ENCODE results near the gene GPD2. TPM values are rescaled to one million over a fixed set of nuclear protein-coding genes. Genes with fewer than 3 reads are reported as not detected.

Gene GPD2
- total and polyA plus RNA-seq, 12 donors: 3.7 to 20.9 (median 14.3) TPM

GRCh38 chr2:156505696-156506095, 69.5 kb downstream of the GPD2 start:
- no peak overlapping the region for H3K27ac ChIP-seq
- peaks cover 0 to 1% (median 0%) of the 10 kb centered on the region in 9 donors for H3K36me3 ChIP-seq
- intact Hi-C loops (cut with DNase I): no loop called here
- no peaks in the 10 kb centered on the region for H3K4me1 ChIP-seq
- ATAC-seq: no peak
- no peaks in the 10 kb centered on the region for H3K27me3 ChIP-seq
- TF ChIP-seq CTCF (IDR thresholded peaks at IDR 0.05): no peak
- H3K4me3 ChIP-seq: no peak overlapping the region
- no peak for DNase-seq
- no peaks in the 10 kb centered on the region for H3K9me3 ChIP-seq

- Histone ChIP-seq H3K9me3 (no peaks in the 10 kb centered on the region), H3K4me3 (no peak overlapping the region), H3K27me3 (no peaks in the 10 kb centered on the region), H3K36me3 (peaks cover 0 to 51% (median 0%) of the 10 kb centered on the region in 9 donors), H3K27ac (no peak overlapping the region), H3K4me1 (no peaks in the 10 kb centered on the region)
- TF ChIP-seq CTCF (IDR thresholded peaks at IDR 0.05): no peak
- WGBS, 2 donors: 88 to 94% methylated on average over 1 of the region's 1 CpG
- intact Hi-C loops (cut with DNase I): no loop called here
- ATAC-seq: no peak
- DNase-seq: no peak
These were observed 74.9 kb downstream of the GPD2 start for GRCh38 chr2:156511122-156511521.

- Histone ChIP-seq H3K27ac (no peak overlapping the region), H3K36me3 (peaks cover 0 to 55% (median 0%) of the 10 kb centered on the region in 9 donors), H3K27me3 (no peaks in the 10 kb centered on the region), H3K4me3 (no peak overlapping the region), H3K4me1 (no peaks in the 10 kb centered on the region), H3K9me3 (no peaks in the 10 kb centered on the region)
- intact Hi-C loops (cut with DNase I): no loop called here
- ATAC-seq: no peak
- TF ChIP-seq CTCF (IDR thresholded peaks at IDR 0.05): no peak
- no peak for DNase-seq
These were observed 75.6 kb downstream of the GPD2 start for GRCh38 chr2:156511803-156512202.

- TF ChIP-seq CTCF (IDR thresholded peaks at IDR 0.05): no peak
- DNase-seq: no peak
- Histone ChIP-seq H3K4me1 (no peaks in the 10 kb centered on the region), H3K27ac (no peak overlapping the region), H3K36me3 (peaks cover 0 to 58% (median 0%) of the 10 kb centered on the region in 9 donors), H3K9me3 (no peaks in the 10 kb centered on the region), H3K4me3 (no peak overlapping the region), H3K27me3 (no peaks in the 10 kb centered on the region)
- ATAC-seq: no peak
- intact Hi-C loops (cut with DNase I): no loop called here
- WGBS, 2 donors: 93 to 94% methylated on average over 2 of the region's 2 CpGs
These were observed 76.3 kb downstream of the GPD2 start for GRCh38 chr2:156512451-156512850.

- Histone ChIP-seq H3K36me3 (peaks cover 0 to 58% (median 0%) of the 10 kb centered on the region in 9 donors), H3K9me3 (no peaks in the 10 kb centered on the region), H3K4me1 (no peaks in the 10 kb centered on the region), H3K27ac (no peak overlapping the region), H3K27me3 (no peaks in the 10 kb centered on the region), H3K4me3 (no peak overlapping the region)
- 94 to 95% methylated on average over 2 of the region's 2 CpGs for WGBS, 2 donors
- no peak for DNase-seq
- intact Hi-C loops (cut with DNase I): no loop called here
- ATAC-seq: no peak
- TF ChIP-seq CTCF (IDR thresholded peaks at IDR 0.05): no peak
These were observed 77.0 kb downstream of the GPD2 start for GRCh38 chr2:156513219-156513618.
